Prostate gland (tissue), 2 donors: ENCODE results near the gene FBN2. TPM values are rescaled to one million over a fixed set of nuclear protein-coding genes. Genes with fewer than 3 reads are reported as not detected.

Experiments
- DNase-seq: peaks from one replicate; pipeline ENCODE4 v3.0.0-alpha.2; 2019; ENCODE audit warnings: low spot score
- H3K27ac ChIP-seq, 2 donors: fragments of 200-600 bp; sonication (generic); 2 replicates each; pipeline ENCODE4 v1.5.1; 2017 to 2019
- H3K27me3 ChIP-seq: fragments of 200-600 bp; sonication (generic); replicated peaks from 2 replicates; pipeline ENCODE4 v1.5.1; 2019; ENCODE audit not compliant: insufficient read depth
- H3K36me3 ChIP-seq, 2 donors: fragments of 200-600 bp; sonication (generic); 1 replicate in 1 of 2; 2 replicates in 1 of 2; pipeline versions ENCODE4 v1.5.1 to v1.8.1; 2017 to 2019
- H3K4me1 ChIP-seq: fragments of 200-600 bp; sonication (generic); replicated peaks from 2 replicates; pipeline ENCODE4 v1.5.1; 2019
- H3K4me3 ChIP-seq, 2 donors: fragments of 200-600 bp; sonication (generic); 2 replicates each; pipeline ENCODE4 v1.5.1; 2017 to 2019
- H3K9me3 ChIP-seq: fragments of 200-600 bp; sonication (generic); 2 replicates; pipeline ENCODE4 v1.5.1; 2017
- CTCF ChIP-seq, 4 experiments: fragments of 200-600 bp in 2 of 4; fragments of 450-650 bp in 2 of 4; sonication (generic) in 2 of 4; IDR thresholded peaks; 1 replicate in 3 of 4; 2 replicates in 1 of 4; pipeline ENCODE4 v1.5.1; 2016 to 2019; ENCODE audit warnings: antibody characterized with exemption in 4 of 4, mild to moderate bottlenecking in 2 of 4, moderate library complexity in 2 of 4
- POLR2A ChIP-seq: fragments of 450-650 bp; IDR thresholded peaks from one replicate; pipeline ENCODE4 v1.6.1; 2016; ENCODE audit warnings: antibody characterized with exemption, mild to moderate bottlenecking
- POLR2AphosphoS5 ChIP-seq: sonication (generic); formaldehyde crosslinking; IDR thresholded peaks from one replicate; pipeline ENCODE4 v1.6.1; 2017; ENCODE audit warnings: antibody characterized with exemption
- WGBS: methylation state at CpG from one replicate; pipeline ENCODE4 v1.1.5; 2018; 5-methylcytosine and 5-hydroxymethylcytosine counted together
- intact Hi-C: fragments of 100-400 bp; cut with DNase I; formaldehyde crosslinking; loops from one replicate; pipeline ENCODE4 v1.14.2; 2022
- total RNA-seq, 2 donors: library from RNA; depleted of rRNA; stranded (reverse); fragments of >200 nt; gene quantifications; one replicate each; pipeline ENCODE4 v1.1.0, GENCODE V29; 2016

Gene FBN2
- total RNA-seq, 2 donors from 2014 or later = 0.82 to 6.6 TPM

- Histone ChIP-seq H3K27ac (no peak overlapping the region), H3K36me3 (no peaks in the 10 kb centered on the region), H3K27me3 (no peaks in the 10 kb centered on the region), H3K9me3 (no peaks in the 10 kb centered on the region), H3K4me3 (no peak overlapping the region), H3K4me1 (no peaks in the 10 kb centered on the region)
- no peak for DNase-seq
- WGBS = 87% methylated on average over 1 of the region's 1 CpG
- TF ChIP-seq POLR2A = no peak
- TF ChIP-seq CTCF (IDR thresholded peaks at IDR 0.05) = no peak
- TF ChIP-seq POLR2AphosphoS5 = no peak
- intact Hi-C loops = no loop called here
These were observed 2.8 kb downstream of the FBN2 start for GRCh38 chr5:128535251-128535650.

GRCh38 chr5:128534726-128535125 is 3.3 kb downstream of the FBN2 start:
- TF ChIP-seq CTCF (IDR thresholded peaks at IDR 0.05) (no peak), POLR2A (no peak), POLR2AphosphoS5 (no peak)
- Histone ChIP-seq H3K4me1 (no peaks in the 10 kb centered on the region), H3K27me3 (no peaks in the 10 kb centered on the region), H3K27ac (no peak overlapping the region), H3K9me3 (no peaks in the 10 kb centered on the region), H3K4me3 (no peak overlapping the region), H3K36me3 (no peaks in the 10 kb centered on the region)
- no peak for DNase-seq
- intact Hi-C loops = no loop called here
- 71% methylated on average over 6 of the region's 6 CpGs for WGBS

- H3K27me3 ChIP-seq = no peaks in the 10 kb centered on the region
- 89% methylated on average over 3 of the region's 3 CpGs for WGBS
- DNase-seq = no peak
- no peak for TF ChIP-seq POLR2A
- no peak for TF ChIP-seq POLR2AphosphoS5
- no peak for TF ChIP-seq CTCF (IDR thresholded peaks at IDR 0.05)
- intact Hi-C loops = no loop called here
- H3K9me3 ChIP-seq = no peaks in the 10 kb centered on the region
- no peaks in the 10 kb centered on the region for H3K36me3 ChIP-seq
- H3K27ac ChIP-seq = no peak overlapping the region
- no peaks in the 10 kb centered on the region for H3K4me1 ChIP-seq
- no peak overlapping the region for H3K4me3 ChIP-seq
These were observed 5.3 kb downstream of the FBN2 start for GRCh38 chr5:128532776-128533175.

GRCh38 chr5:128532127-128532526 is 5.9 kb downstream of the FBN2 start:
- no peak for TF ChIP-seq POLR2A
- TF ChIP-seq POLR2AphosphoS5 = no peak
- no peak for TF ChIP-seq CTCF (IDR thresholded peaks at IDR 0.05)
- Histone ChIP-seq H3K27me3 (no peaks in the 10 kb centered on the region), H3K4me3 (no peak overlapping the region), H3K36me3 (no peaks in the 10 kb centered on the region), H3K9me3 (no peaks in the 10 kb centered on the region), H3K4me1 (no peaks in the 10 kb centered on the region), H3K27ac (no peak overlapping the region)
- intact Hi-C loops = no loop called here
- WGBS = 81% methylated on average over 3 of the region's 3 CpGs
- no peak for DNase-seq

GRCh38 chr5:128528637-128529255 is 9.3 kb downstream of the FBN2 start:
- intact Hi-C loops = no loop called here
- TF ChIP-seq POLR2A (no peak), CTCF (IDR thresholded peaks at IDR 0.05) (no peak), POLR2AphosphoS5 (no peak)
- WGBS = 84% methylated on average over 5 of the region's 5 CpGs
- H3K9me3 ChIP-seq = no peaks in the 10 kb centered on the region
- no peak overlapping the region for H3K27ac ChIP-seq
- H3K36me3 ChIP-seq = no peaks in the 10 kb centered on the region
- no peak for DNase-seq
- H3K4me3 ChIP-seq = no peak overlapping the region
- H3K27me3 ChIP-seq = no peaks in the 10 kb centered on the region
- no peaks in the 10 kb centered on the region for H3K4me1 ChIP-seq
